Measurements from ENCODE around the gene MAPK8IP3.

DNA sequence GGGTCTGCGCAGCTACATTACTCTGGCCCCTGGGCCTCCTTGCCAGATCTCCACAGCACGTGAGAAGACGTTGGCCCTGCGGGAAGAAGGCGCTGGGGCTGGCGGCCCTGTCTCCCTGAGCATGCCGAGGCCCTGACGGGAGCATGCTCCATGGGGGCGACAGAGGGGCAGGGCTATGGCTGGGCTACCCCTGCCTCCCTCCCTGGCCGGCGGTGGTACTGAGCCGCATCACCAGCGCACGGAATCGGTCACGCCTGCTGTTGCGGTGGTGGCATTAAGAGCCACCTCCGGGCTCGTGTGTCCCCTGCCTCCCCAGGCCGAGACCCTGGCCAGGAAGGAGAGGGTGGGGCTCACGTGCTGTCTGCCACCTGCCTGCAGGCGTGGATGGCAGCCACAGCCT is 28.1 kb downstream of the MAPK8IP3 start:
- TF ChIP-seq POLR2A (IDR thresholded peaks at IDR 0.05; ENCODE audit: low read length) (no peak), GATA1 (IDR thresholded peaks at IDR 0.05; ENCODE audit: low read depth, low read length) (no peak)

Data from erythroblast (primary cell).